Esophagus mucosa (tissue), 1 donor: ENCODE results near the gene CPT1C. TPM values are rescaled to one million over a fixed set of nuclear protein-coding genes. Genes with fewer than 3 reads are reported as not detected.
A peak's percentile ranks its signal among the peaks of the same experiment; 100 is the strongest.

ENCODE experiments used
- ATAC-seq: fragments of 200-7000 bp; cut with Tn5 transposase; one replicate; pipeline ENCODE4 v1.9.1; 2020
- total RNA-seq: library from RNA; stranded (reverse); gene quantifications from one replicate; pipeline ENCODE4 v1.2.4, GENCODE V29; 2023
- donor health status: DM: yes; HTN: yes; CAD: no.

CPT1C gene
- total RNA-seq, 1 donor from 2014 or later, result 1.1 TPM

- ATAC-seq, result no peak
Observed at GRCh38 chr19:49683814-49684250, 7.1 kb upstream of the CPT1C start.

DNA sequence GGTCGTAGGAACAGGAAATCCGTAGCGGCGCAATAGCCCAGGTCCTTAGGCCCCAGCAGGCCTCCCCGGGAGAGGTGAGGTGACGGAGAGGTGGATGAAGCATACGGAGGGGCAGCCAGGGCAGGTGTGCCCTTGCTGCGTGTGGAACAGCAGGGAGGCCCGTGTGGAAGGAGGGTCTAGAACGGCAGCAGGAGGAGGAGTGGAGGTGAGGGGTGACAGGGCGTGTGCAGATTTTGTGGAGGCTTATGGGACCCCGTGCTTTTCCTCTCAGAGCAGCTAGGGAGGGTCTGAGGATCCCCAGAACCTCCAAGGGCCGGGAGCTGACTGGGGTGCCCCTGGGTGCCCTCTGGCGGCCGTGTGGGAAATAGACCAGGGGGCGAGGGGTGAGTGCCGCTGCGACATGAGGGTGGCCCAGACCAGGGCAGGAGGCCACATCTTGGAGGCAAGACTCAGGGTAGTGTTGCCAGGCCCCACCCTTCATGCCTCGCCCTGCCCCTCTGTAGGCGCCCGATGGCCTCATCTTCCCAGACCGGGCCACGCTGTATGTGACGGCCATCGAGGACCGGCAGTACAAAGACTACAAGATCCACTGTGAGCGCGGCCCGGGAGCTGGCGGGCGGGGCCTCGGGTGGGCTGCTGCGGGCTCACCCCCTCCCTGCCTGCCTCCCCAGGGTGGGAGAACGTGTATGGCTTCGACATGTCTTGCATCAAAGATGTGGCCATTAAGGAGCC is 6.5 kb upstream of the CPT1C start:
- peak; percentile 12 for ATAC-seq

- no peak for ATAC-seq
Observed at GRCh38 chr19:49684983-49685553, 5.8 kb upstream of the CPT1C start.

DNA sequence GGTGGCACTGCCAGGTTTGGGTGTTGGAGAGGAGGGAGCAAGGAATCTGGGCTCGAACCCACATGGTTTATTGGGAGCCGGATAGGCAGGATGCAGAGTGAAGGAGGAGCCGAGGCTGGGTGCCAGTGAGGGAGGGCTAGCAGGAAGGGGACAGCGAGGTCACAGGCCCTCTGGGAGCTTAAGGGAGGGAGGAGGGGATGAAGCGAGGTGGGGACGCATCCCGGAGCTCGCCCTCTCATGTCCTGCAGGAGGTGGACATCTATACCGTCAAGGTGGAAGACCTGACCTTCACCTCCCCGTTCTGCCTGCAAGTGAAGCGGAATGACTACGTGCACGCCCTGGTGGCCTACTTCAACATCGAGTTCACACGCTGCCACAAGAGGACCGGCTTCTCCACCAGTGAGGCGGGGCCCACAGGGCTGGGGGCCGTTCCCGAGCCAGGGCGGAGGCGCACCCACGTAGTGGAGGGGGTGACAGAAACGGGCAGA is 5.0 kb upstream of the CPT1C start:
- ATAC-seq, result no peak

DNA sequence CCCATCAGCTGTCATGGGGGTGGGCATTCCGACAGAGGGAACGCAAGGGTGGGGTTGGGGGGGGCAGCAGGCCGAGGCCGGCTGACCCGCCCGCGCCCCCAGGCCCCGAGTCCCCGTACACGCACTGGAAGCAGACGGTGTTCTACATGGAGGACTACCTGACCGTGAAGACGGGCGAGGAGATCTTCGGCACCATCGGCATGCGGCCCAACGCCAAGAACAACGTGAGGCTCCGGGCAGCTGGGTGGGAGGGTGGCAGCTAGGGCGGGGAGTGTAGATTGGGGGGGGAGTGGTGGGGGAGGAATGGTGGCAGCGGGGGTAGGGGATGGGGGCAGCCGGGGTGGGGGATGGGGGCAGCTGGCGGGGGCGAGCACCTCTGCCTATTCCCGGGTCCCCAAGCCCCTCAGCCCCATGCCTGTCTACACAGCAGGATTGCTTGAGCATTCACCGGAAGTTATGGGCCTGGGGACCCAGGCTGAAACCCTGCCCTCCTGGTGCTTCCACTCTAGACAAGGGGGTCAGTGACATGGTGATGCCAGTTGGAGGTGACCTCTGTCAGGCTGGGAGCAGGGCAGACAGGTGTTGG is 4.3 kb upstream of the CPT1C start:
- ATAC-seq, result no peak

- ATAC-seq, result no peak
Observed at GRCh38 chr19:49687150-49687549, 3.8 kb upstream of the CPT1C start.

DNA sequence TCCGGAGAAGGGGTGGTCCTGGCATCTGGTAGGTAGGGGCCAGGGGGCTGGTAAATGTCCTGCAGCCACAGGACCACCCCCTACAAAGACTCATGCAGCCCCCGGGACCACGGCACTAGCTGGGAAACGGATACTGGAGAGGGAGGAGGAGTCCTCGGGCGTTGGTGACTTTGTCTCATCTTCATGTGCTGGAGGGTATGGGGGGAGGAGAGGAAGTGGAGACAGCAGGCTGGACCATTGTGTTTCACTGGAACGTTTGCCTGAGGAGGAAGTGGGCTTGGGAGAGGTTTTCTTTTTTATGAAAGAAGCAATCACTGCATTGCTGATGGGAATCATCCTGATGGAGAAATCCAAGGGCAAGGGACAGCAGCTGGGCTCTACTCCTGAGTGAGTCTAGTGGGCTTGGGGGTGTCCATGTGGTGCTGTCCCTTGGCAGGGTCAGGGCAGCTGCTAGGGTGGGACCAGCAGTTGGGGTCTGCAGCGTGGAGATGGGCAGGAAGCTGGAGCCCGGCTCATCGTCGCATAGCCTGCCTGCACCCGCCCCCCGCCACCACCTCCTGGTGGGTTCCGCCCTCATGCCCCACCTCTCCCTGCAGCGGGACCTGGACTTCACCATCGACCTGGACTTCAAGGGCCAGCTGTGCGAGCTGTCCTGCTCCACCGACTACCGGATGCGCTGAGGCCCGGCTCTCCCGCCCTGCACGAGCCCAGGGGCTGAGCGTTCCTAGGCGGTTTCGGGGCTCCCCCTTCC is 3.2 kb upstream of the CPT1C start:
- no peak for ATAC-seq

GRCh38 chr19:49688531-49689132 is 2.3 kb upstream of the CPT1C start:
- ATAC-seq, result no peak

DNA sequence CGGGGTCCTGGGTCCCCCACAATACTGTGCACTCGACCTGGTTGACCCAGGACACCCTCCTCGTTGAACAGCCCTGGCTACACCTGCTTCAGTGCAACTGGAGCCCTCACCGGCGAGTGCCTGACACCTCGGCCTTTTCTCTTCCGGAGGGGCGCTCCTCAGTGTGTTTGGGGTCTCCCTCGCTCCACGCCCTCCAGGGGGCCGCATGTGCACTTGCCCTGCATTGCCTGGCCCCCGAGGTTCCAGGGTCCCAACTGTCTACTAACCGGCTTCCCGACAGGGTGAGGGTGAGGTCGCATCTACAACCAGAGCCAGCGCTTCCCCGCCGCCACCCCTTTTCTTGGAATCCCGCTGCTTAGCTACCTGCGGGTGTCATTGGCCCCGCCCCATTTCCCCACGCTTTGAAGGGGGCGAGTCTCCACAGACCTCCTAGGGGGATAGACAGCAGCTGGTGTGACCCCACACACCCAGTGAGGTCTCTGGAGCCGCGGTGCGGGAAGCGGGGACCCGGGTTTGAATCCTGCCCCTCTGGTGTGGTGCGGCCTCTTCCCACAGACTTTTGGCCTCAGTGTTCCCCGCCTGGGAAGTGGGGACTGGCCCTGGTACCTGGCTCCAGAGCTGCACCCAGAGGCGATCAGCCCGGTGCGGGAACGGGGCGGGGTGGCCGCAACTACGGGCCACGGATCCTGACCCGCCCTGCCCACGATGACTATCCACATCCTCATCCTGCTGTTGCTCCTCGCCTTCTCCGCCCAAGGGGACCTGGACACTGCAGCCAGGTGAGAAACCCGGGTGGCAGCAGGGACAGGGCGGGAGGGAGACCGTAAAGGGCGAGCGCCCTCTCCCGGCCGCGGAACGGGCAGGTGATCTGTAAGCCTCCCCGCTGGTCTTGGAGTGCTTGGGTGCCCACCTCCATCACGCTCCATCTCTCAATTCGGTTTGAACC is 1.5 kb upstream of the CPT1C start, which contains the start of gene ADM5:
TSS of gene ADM5 (plus strand) at position 462 of the 946 bp plus-strand sequence. CDS start at position 706, 244 bp downstream.
- peak; percentile 50 for ATAC-seq

GRCh38 chr19:49690079-49690655 is 749 bp upstream of the CPT1C start:
- peak; percentile 5 for ATAC-seq

DNA sequence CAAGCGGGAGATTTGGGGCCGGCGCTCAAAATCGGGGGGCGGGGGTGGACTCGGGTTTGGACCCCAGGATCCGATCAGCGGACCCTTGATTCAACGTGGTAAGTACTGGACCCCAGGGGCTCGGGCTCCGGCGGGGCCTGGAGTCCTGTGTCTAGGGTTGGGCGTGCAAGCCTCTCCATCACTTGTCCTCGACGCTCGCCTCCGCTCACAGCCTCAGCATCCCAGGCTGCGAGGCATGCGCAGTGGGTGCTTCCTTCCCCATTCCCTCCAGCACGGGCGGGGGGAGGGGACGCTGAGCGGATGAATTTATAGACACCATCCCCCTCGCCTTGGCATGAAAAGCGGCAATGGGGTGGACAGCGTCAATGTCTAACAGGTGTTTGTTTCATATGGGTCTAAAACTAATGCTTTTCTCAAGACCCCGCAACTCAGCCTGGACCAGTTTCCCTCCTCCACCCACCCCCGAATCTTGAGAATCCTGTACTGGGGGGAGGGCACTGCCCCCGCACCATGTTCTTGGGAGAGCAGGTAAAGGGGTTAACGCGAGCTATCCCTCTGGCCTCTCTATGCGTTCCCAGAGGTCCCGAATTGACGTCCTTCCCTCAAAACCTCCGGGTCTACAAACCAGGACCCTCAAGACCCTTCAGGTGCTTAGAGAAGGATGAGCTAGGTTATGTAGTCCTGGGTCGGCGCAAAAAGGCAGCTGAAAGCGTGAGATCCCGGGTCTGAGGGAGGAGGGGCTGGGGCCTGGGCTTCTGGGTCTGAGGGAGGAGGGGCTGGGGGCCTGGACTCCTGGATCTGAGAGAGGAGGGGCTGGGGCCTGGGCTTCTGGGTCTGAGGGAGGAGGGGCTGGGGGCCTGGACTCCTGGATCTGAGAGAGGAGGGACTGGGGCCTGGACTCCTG is 579 bp downstream of the CPT1C start:
- peak; percentile 6 for ATAC-seq

GRCh38 chr19:49692147-49692506 is 1.2 kb downstream of the CPT1C start:
- no peak for ATAC-seq

GRCh38 chr19:49696115-49696514 is 5.2 kb downstream of the CPT1C start:
- ATAC-seq, result no peak

DNA sequence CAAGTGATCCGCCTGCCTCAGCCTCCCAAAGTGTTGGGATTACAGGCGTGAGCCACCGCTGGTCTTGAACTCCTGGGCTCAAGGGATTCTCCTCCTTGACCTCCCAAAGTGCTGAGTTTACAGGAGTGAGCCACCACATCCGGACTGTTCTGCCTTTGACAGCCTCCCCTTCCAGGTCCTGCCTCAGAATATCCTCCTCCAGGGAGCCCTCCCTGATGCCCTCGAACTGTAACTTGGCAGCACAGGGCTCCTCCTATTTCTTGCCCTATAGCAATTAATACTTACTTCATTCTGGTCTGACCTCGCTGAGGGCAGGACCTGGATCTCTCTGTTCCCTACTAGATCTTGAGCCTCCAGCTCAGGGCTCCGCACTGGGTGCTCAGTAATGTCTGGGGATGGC is 5.9 kb downstream of the CPT1C start:
- no peak for ATAC-seq

DNA sequence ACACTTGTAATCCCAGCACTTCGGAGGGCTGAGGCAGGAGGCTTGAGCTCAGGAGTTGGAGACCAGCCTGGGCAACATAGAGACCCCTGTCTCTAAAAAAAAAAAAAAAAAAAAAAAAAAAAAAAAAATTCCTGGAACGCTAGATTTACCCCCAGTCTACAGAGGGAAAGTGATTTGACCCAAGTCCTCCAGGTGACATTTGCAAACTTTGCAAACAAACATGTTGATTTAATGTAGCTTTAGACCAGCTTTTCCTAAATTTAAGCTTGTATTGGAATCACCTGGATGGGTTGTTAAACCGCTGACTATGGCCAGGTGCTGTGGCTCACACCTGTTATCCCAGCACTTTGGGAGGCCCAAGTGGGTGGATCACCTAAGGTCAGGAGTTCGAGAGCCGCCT is 8.4 kb downstream of the CPT1C start:
- ATAC-seq, result no peak

DNA sequence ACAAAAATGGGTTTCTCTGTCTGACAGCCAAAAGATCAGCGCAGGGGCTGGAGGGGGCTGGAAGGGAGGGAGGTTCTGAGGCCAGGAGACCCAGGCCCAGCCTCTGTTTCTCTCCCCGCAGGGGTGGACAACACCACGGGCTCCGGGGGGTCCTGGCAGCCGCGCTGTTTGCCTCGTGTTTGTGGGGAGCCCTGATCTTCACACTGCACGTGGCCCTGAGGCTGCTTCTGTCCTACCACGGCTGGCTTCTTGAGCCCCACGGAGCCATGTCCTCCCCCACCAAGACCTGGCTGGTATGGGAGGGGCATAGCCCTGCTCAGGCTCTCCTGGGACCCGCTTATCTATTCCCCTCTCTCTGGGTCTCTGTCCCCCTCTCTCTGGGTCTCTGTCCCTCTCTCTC is 9.6 kb downstream of the CPT1C start:
- ATAC-seq, result no peak

DNA sequence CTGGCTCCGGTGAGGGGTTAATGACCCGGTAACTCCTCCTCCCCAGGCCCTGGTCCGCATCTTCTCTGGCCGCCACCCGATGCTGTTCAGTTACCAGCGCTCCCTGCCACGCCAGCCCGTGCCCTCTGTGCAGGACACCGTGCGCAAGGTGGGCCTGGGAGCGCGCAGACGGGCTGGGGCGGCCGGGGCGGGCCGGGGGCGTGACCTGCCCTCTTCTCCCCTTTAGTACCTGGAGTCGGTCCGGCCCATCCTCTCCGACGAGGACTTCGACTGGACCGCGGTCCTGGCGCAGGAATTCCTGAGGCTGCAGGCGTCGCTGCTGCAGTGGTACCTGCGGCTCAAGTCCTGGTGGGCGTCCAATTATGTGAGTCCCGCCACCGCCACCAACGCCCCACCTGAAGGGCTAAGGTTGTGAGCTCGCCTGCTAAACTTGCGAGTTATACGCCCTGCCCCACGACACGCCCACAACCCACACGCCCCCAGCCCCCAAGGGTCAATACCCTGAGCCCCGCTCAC is 10.4 kb downstream of the CPT1C start:
- ATAC-seq, result no peak

DNA sequence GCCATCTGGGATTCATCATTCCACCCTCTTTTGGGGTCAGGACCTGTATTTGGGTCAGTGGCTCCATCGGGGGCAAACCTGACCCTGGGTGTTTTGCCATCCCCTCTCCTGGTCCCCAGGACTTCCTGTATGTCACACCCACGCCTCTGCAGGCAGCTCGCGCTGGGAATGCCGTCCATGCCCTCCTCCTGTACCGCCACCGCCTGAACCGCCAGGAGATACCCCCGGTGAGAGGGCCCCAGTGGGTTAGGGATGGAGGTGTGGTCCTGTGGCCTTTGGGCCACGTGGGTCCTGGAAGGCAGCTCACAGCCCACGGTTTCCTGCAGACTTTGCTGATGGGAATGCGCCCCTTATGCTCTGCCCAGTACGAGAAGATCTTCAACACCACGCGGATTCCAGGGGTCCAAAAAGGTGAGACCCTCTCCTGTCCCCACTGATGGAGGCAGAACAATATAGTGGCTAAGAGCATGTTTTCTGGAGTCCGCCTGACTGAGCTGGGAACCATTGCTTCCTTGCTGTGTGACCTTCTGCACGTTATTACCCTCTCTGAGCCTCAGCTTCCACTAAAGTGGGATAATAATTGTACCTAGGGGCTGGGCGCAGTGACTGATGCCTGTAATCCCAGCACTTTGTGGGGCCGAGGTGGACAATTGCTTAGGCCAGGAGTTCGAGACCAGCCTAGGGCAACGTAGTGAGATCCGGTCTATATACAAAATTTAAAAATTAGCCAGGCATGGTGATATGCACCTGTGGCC is 14.1 kb downstream of the CPT1C start:
- ATAC-seq, result no peak

DNA sequence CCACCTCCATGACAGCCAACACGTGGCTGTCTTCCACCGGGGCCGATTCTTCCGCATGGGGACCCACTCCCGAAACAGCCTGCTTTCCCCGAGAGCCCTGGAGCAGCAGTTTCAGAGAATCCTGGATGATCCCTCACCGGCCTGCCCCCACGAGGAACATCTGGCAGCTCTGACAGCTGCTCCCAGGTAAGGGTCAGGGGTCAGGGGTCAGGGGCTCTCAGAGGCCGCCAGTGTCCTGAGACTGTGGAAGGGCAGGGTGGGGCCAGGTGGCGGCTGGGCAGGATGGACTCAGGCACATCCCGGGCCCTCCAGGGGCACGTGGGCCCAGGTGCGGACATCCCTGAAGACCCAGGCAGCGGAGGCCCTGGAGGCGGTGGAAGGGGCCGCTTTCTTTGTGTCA is 15.0 kb downstream of the CPT1C start:
- no peak for ATAC-seq
